HG02970 (cell line): Measurements from ENCODE around the gene C2orf68.
A peak's percentile ranks its signal among the peaks of the same experiment; 100 is the strongest.
"Not testable (repeated sequence)": the region's sequence is repeated elsewhere in the genome, so short reads cannot be mapped to it uniquely, and the experiment has no call there.

Source experiments
- ATAC-seq: cut with Tn5 transposase; IDR thresholded peaks from one replicate; pipeline ENCODE4 v1.9.1; 2021; ENCODE audit warnings: mild to moderate bottlenecking, moderate library complexity, moderate number of reproducible peaks; ENCODE audit not compliant: unreplicated experiment, low FRiP score

C2orf68 gene

DNA sequence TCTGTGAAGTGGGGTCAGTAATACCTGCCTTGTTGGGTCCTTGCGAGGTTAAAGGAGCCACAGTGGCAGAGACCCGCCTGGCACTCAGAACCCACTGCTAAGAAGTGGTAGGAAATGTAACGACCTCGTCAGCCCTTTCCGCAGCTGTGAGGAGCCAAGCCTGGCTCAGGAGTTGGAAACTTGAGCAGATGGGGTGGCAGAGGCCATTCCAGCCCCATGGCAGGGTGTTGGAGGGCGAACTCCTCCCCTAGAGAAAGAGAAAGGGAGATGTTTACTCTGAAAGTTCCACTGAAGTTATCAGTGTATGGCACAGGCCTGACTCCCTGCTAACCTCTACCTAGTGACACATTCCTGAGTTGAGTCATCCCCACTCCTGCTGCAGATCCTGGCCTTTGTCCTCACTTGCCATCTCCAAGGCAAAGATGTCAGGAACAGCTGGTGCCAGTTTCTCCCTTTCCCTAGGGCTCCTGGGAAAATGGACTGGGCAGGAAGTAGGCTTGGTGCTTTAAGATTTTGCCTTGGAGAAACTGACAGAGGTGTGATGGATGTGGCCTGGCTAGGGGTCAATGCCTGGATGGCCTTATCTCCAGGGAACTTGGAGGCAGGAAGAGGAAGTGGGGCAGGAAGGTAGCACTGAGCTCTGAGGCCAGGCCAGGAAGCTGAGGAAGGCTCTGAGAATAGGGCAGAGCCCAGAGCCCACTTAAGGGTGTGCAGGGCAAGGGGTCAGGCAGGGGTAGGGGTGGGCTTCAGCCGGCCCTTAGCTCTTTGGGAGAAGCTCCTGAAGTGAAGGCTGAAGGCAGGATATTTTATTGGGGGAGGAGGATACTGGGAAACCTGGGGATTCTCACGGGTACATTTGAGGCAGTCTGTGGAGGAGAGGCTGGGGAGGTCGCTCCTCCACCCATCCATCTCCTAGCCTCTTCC, 26.7 kb downstream of the C2orf68 start:
- ATAC-seq: no peak

- no peak for ATAC-seq
Measured at GRCh38 chr2:85584354-85584856, 27.5 kb downstream of the C2orf68 start, which contains the start of gene VAMP5. TSS of gene VAMP5 (plus strand) at chr2:85584431. CDS start at chr2:85584491, 60 bp downstream.

DNA sequence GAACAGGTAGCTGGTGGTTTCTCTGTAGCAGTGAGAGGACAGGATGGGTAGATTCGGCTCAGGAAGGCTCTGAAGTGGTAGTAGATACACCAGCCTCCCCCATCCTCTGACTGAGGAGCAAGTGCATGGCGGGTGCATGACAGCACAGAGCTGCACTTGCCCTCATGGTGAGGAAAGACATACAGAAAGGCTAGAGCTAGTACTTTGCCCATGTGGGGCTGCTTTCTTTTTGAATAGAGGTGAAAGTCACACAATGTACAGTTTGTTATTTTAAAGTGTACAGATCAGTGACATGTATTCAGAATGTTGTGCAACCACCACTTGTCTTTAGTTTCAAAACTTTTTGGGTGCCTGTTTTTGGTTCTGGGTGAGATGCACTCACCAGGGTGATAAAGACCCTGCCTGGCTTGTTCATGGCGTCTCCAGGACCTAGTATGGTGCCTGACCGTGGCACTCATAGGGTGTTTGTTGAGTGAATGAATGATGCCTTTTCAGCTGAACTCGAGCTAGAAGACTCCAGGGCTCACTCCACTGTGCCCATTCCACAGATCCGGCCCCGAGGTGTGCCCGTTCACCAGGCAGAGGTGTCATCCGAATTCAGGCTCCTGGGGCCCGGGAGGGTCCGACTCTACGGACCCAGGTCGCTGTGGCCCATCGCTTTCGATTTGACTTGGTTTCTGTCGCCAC, 28.1 kb downstream of the C2orf68 start:
- no peak for ATAC-seq

- no peak for ATAC-seq
Measured at GRCh38 chr2:85582492-85582891, 29.4 kb downstream of the C2orf68 start.

- ATAC-seq: no peak
Measured at GRCh38 chr2:85580206-85580605, 31.7 kb downstream of the C2orf68 start.

DNA sequence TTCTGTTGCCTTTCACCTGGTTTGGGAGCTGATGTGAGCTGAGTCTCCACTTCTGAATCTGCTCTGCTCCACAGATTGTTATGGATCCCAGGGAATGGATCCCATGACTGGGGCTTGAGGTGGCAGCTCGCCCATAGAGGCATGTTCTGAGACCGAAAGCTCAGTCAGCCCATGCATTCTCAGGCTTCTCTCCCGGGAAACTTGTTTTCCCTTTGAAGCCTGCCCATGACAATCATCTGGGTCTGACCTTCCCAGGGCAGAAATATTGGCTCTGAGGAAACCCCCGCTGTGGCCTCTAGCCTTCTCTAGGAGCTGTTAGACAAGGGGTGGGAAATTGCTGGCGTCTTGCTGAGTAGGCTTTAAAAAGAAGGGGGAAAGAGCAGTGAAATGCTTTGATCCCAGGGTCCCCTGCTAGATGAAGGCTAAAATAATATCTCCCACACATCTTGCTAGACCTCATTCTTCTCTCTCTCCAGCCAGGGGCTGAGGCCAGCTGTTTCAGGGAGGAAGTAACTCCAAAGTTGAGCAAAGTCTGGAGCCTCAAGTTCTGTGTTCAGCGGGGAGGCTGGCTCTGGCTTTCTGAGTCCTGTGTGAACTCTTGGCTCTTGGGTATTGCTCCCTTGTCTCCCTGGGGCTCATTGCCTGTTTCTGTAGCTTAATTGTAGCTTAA, 32.5 kb downstream of the C2orf68 start:
- ATAC-seq: no peak

- ATAC-seq: no peak
Measured at GRCh38 chr2:85578243-85579180, 33.4 kb downstream of the C2orf68 start.

DNA sequence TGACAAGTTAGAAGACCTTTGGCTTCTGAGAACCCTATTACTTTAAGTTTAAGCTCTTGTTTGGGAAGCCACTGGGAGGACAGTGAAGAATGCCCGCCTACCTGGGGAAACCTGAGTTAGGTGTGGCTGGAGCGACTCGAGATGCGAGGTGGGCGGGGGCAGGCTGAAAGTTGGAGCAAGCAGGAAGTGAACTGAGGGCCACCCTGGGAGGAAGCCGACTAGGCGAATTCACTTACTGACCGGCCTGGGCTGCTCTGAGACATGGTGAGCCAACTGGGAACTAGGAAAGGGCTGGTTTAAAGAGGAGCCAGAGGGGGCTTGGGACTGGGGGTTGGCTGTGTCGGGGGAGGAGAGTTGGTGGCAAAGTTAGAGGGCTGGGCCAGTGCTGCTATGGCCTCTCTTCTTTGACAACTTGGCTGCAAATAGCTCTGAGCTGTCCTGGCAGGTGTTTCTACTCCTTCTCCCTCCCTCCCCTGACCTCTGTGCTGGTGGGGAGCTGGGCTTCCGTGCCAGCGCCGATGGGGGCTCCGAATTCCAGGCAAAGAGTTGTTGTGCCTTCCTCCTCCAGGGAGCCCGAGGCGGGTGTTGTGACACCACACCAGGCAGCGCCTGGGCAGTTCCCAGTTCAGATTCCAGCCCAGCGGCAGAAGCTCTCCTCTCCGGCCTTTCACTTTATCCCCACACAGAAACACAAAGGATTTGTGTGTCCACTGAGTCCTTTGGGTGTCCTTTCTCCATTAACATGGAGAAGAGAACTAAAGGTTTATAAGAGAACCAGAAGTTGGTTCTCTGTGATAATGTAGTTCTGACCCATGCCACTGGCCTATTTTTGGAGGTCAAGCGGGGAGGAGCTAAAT, 34.3 kb downstream of the C2orf68 start, which contains the start of gene VAMP8:
VAMP8 (plus strand) TSS at position 201 of the 857 bp plus-strand sequence; CDS start at position 262, 61 bp downstream.
- ATAC-seq: no peak

DNA sequence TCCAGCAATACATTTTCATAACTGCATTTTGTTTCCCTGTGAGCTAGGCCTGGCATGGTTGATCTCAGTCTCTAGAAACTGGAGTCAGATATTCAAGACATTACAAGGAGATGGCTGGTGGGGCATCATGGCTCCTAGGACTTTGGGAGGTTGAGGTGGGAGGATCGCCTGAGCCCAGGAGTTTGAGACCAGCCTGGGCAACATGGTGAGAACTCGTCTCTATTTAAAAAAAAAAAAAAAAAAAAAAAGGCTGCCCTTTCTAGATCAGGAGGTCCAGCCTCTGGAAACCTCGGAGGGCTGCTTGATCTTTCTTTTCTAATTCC, 34.8 kb downstream of the C2orf68 start:
- ATAC-seq: no peak

DNA sequence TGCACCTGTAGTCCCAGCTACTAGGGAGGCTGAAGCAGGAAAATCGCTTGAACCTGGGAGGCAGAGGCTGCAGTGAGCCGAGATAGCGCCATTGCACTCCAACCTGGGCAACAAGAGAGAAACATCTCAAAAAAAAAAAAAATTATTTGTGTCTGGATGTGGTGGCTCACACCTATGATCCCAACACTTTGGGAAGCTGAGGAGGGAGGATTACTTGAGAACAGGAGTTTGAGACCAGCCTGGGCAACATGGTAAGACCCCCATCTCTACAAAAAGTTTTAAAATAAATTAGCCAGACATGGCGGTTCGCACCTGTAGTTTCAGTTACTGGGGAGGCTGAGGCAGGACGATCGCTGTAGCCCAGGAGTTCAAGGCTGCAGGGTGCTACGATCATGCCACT, 36.1 kb downstream of the C2orf68 start:
- no peak for ATAC-seq

DNA sequence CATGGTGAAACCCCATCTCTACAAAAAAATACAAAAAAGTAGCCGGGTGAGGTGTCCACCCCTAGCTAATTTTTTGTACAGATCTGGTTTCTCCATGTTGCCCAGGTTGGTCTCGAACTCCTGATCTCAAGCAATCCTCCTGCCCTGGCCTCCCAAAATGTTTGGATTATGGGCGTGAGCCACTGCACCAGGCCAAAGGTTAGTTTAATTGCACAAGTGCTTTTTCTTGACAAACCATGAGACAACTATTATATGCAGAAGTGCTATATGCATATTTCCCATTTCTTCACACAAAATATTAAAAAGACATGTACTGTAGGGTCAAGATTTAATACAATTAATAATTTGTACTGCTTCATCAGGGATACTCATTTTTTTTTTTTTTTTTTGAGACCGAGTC, 45.6 kb downstream of the C2orf68 start:
- no peak for ATAC-seq

DNA sequence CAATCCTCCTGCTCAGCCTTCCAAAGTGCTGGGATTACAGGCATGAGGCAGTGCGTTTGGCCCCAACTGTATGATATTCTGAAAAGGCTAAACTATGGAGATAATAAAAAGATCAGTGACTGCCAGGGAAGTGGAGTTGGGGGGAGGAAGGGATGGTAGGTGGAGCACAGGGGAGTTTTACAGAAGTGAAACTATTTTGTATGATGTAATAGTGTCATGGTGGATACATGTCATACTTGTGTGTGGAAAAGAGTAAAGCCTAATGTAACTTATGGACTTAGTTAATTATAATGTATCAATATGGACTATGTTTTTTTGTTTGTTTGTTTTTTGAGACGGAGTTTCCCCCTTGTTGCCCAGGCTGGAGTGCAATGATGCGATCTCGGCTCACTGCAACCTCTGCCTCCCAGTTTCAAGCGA, 47.7 kb downstream of the C2orf68 start:
- no peak for ATAC-seq

DNA sequence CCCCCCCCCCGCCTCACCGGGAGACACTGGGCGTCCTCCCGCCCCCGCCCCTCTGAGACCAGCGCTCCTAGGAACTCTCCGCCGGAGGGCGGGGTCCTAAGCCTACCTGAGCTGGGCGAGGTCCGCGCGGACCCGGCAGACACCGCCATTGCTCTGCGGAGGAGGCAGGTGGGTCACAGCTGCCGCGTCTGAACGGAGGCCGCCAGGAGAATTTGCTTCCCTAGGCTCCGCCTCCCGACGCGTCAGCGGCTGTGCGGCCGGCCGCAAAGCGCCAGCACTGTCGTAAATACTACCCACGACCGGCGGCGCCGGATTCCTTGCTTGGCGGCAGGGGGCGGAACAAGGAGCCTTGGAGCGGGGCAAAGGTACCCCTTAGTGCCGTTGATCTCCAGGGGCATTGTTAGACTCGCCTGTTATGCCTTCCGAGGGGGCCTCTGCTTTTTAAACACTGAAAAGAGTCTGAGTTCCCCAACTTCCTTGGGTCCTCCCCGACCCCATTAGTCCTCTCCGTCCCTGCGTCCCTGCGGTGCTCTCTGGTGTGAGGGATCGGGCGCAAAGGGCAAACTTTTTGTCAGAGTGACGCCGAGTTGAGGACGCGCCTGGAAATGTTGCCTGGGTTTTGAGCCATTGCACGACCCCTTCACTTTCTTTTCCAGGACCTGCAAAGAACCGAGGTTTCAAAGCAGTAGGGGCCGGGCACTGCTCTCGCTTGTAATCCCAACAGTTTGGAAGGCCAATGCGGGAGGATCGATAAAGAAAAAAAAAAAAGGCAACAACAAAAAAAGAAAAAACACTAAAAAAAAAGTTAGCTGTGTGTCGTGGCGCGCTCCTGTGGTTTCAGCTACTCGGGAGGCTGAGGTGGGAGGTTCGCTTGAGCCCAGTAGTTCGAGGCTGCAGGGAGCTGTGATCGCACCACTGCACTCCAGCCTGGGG, 50.3 kb downstream of the C2orf68 start, which contains the start of gene GGCX:
GGCX (minus strand) TSS at position 214 of the 933 bp plus-strand sequence; CDS start at position 149, 65 bp downstream.
- peak; percentile 95 for ATAC-seq

GRCh38 chr2:85560812-85561279, 51.0 kb downstream of the C2orf68 start:
- peak; percentile 2 for ATAC-seq

GRCh38 chr2:85560403-85560726, 51.5 kb downstream of the C2orf68 start:
- not testable (repeated sequence) for ATAC-seq

- ATAC-seq: no peak
Measured at GRCh38 chr2:85558160-85558559, 53.7 kb downstream of the C2orf68 start.

DNA sequence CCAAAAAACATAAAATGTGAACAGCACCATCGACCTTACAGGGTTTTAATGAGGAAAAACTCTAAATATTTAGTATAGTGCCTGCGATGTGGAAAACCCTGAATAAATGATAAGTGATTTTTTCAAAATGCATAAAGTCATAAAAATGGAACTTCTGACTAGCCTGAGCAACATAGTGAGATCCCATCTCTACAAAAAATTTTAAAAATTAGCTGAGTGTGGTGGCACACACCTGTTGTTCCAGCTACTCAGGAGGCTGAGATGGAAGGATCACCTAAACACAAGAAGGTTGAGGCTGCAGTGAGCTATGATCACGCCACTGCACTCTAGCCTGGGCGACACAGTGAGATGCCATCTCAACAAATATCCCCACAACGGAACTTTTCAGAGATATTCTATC, 54.7 kb downstream of the C2orf68 start:
- ATAC-seq: no peak
